AG09309 (cell line): ENCODE data around the gene OLIG3.

ENCODE experiments used
- DNase-seq: peaks from one replicate; pipeline ENCODE4 v3.0.0-alpha.2; 2010; ENCODE audit warnings: low read depth
- H3K4me3 ChIP-seq: 2 replicates; pipeline ENCODE4 v1.5.1; 2011; ENCODE audit warnings: mild to moderate bottlenecking, low read depth, low read length, moderate library complexity; ENCODE audit not compliant: control insufficient read depth
- CTCF ChIP-seq: IDR thresholded peaks from 2 replicates; pipeline ENCODE4 v1.5.1; 2011; ENCODE audit warnings: mild to moderate bottlenecking, low read depth, low read length, inconsistent platforms; ENCODE audit not compliant: insufficient read depth, control insufficient read depth; ENCODE audit errors: missing control alignments

Gene OLIG3

DNA sequence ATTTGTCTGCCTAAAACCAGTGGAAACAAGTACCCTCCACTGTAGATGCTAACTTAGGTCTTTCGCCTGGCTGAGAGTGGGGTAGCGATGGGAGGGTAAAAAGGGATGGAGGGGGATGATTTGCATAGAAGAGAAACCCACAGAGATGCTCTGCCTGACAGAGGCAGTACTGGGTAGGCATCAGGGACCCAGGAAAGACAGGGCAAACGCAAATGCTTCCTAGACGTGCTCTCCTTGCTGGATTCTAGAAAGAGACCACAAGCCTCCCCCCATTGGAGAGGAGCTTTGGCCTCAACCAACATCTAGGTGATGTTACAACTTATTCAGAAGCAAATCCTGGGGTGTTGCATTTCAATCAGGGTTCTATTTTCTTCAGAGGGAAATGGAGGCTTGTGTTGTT lies 3.2 kb downstream of the OLIG3 start:
- no peak for TF ChIP-seq CTCF
- H3K4me3 ChIP-seq = no peak overlapping the region
- DNase-seq = no peak

DNA sequence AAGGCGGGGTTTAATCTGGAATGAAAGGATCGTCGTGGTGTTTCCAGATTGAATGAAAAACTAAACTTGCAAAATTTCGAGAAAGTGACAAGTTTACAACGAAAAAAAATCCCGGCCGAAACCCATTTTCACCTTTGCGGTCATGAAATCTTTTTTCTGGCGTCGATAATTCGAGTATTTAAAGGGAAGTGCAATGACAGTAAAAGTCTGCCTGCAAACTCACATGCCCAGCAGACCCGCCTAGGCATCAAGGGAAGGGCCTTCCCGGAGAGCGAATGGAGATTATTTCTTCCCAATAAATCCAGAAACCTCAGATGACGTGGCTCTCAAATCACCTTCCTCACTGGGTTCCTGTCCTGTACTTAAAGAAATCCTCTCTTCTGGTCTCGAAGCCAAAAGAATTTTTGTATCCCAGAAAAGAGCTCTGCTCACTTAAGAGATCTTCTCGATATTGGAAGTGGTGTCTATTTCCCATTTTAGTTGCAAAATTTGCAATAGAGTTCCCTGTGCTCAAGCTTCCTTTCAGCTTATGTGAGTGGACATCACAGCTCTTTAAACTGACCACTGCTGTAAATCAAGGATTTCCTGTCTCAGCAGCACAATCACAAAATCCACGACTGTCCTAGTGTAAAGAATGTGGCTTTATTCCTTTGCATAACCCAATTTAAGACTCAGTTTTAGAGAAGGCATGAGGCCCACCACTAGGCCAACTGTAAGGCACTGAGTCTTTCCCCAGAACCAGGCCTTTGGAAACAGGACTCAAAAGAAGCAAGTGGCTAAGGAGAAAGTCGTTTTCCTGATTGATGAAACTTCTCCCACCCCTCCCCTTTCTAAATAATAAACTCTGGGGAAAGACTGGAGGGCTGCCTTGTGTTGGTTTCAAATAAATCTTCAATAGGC lies 3.9 kb downstream of the OLIG3 start:
- no peak for DNase-seq
- H3K4me3 ChIP-seq = no peak overlapping the region
- no peak for TF ChIP-seq CTCF

- no peak for DNase-seq
- H3K4me3 ChIP-seq = no peak overlapping the region
- TF ChIP-seq CTCF = no peak
Observed at GRCh38 chr6:137489046-137490005, 4.9 kb downstream of the OLIG3 start.

GRCh38 chr6:137488150-137489045 lies 5.8 kb downstream of the OLIG3 start:
- H3K4me3 ChIP-seq = no peak overlapping the region
- TF ChIP-seq CTCF = no peak
- no peak for DNase-seq

DNA sequence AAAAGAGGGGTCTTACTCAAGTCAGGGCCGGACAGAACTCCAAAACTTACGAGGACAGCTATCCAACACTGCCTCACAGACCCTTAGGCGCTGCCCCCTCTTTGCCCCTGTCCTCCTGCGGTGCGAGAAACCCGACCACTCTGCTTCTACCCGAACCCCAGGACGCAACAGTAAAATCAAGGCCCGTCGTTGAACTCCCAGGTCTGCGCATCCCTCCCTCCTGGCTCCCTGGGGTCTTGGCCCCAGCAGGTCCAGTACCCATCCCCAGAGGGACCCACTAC lies 6.4 kb downstream of the OLIG3 start:
- DNase-seq = no peak
- H3K4me3 ChIP-seq = no peak overlapping the region
- no peak for TF ChIP-seq CTCF
